Motor neuron (in vitro differentiated cells): ENCODE data around the gene EGLN3. TPM values are rescaled to one million over a fixed set of nuclear protein-coding genes. Genes with fewer than 3 reads are reported as not detected.

ENCODE experiments used
- ATAC-seq, 8 experiments: fragments of 200-7000 bp; cut with Tn5 transposase; replicated peaks in 6 of 8; 2 replicates each; pipeline ENCODE4 v1.8.0; 2021; ENCODE audit warnings: mild to moderate bottlenecking in 8 of 8, moderate library complexity in 8 of 8
- H3K27ac ChIP-seq, 2 donors: fragments of 250-450 bp; sonication (Bioruptor Pico); 2 replicates each; pipeline ENCODE4 v1.9.0; 2021; ENCODE audit warnings: antibody characterized with exemption in 2 of 2, mild to moderate bottlenecking in 2 of 2, moderate library complexity in 1 of 2
- H3K4me1 ChIP-seq, 2 donors: fragments of 250-450 bp; sonication (Bioruptor Pico); replicated peaks in 1 of 2; 2 replicates each; pipeline ENCODE4 v1.6.1; 2021; ENCODE audit warnings: antibody characterized with exemption in 2 of 2, mild to moderate bottlenecking in 2 of 2, moderate library complexity in 1 of 2
- H3K4me3 ChIP-seq, 5 donors: fragments of 250-450 bp; sonication (Bioruptor Pico); 2 replicates each; pipeline ENCODE4 v1.9.0; 2021; ENCODE audit warnings: antibody characterized with exemption in 5 of 5, mild to moderate bottlenecking in 5 of 5, moderate library complexity in 4 of 5
- WGBS, 10 experiments: fragments of 450-650 bp; shearing (Covaris generic); methylation state at CpG; one replicate each; pipeline ENCODE4 v1.0.0; 2022; 5-methylcytosine and 5-hydroxymethylcytosine counted together
- in situ Hi-C, 9 experiments: fragments of 400-800 bp; cut with MboI; loops; one replicate each; pipeline ENCODE4 v1.15.0; 2021; ENCODE audit warnings: low sequenced_read_pairs in 9 of 9, low pct_unique_long_range_greater_than_20kb in 2 of 9; ENCODE audit not compliant: unreplicated experiment in 9 of 9
- total RNA-seq, 8 experiments: library from RNA; unstranded; fragments of 300-600 nt; gene quantifications; 2 replicates each; pipeline versions ENCODE4 v1.2.3 to v1.2.4, GENCODE V29; 2022

EGLN3 gene
- total RNA-seq = 10 to 100 TPM in 3 of 8 experiments, 1 to 10 TPM in 5; 1.2 to 38.8 (median 6.6) TPM

DNA sequence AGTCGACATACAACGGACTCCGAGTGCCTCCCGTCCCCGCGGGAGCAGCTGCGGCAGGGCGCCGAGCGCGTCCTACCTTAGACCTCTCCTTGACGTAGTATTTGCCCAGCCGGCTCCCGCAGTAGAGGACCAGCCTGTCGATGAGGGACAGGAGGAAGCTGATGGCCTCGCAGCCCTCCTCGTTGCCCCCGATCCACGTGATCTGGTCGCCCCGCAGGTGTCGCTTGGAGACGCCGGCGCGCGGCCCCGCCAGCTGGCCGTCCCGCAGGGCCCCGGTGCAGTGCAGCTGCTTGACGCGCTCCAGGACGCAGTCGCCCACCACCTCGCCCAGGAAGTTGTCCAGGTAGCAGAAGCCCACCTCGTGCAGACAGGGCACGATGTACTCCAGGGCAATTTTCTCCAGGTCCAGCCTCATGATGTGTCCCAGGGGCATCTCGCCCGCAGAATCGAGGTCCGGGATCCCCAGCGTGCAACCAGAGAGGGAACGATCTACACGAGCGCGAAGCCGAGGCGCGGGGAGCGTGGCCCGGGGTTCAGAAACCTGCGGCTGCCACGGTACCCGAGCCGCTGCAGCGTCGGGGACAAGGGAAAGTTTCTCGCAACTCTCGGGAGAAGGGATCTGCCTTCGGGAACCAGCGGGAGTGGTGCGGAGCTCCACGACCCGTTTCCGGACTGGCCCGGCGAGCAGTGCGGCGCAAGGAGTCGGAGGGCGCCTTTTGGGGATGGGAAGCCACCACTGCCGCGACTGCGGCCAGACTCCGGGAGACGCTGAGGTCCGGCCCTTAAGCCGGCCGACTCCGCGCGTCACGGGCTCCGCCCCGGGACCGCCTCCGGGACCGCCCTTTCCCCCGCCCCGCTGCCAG lies at the start of gene EGLN3:
EGLN3 (minus strand) TSS at position 755 of the 863 bp plus-strand sequence; CDS start at position 433, 322 bp downstream.
- peaks cover 7 to 21% of the 10 kb centered on the region in 2 donors for H3K4me1 ChIP-seq
- WGBS, 10 experiments = 0 to 2% (median 0%) methylated on average over 1 to 35 of the region's 91 CpGs; no CpG with 5 or more reads in 3 of the 10 experiments
- in situ Hi-C loops = no loop called here
- peak within 1 kb of the TSS; percentile 47 to 70 (median 57) for H3K4me3 ChIP-seq
- peak; percentile 94 to 97 (median 96) for ATAC-seq
- H3K27ac ChIP-seq = no peak within 1 kb of the TSS

DNA sequence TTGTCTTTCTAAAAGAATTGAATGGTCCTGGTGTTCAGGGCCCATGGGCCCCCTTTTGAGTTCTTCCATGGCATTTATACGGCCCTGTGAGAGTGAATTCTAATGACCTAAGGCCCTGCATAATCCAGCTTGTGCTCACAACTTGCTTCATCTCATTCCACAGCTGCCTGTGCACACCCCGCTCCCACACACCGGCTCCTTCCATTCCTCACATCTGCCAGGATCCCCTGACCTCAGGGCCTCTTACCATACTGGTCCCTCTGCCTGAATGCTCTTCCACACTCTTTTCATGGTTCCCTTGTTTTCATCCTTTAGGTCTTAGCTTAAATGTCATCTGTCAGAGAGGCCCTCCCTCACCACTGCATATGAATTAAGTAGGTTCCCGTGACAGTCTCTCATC lies 49.5 kb upstream of the EGLN3 start:
- in situ Hi-C loops = no loop called here
- H3K27ac ChIP-seq = no peak overlapping the region
- 20 to 100% (median 61%) methylated on average over 1 to 4 of the region's 4 CpGs; no CpG with 5 or more reads in 1 of the 10 experiments for WGBS, 10 experiments

DNA sequence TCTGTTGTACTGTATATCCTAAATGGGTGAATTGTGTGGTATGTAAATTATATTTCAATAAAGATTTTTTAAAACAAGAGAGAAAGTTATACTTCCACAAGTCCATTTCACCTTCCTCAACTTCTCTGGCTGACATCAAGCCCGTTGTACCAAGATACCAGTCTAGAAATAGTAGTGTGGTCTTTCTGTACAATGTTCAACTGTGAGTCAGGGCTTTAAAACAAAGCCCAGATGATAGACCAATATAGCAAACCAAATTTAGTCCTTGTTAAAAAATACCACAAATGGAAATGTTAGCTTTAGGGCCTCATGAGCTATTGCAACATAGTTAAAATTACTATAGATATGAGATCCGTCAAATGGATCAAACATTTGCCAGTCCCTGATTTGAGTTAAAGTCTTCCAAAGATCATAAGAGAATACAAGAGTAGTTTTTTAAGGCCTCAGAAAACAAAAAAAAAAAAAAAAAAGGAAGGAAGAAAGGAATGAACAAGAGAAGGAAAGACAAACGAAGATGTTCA lies 49.0 kb upstream of the EGLN3 start:
- ATAC-seq = no peak
- in situ Hi-C loops = no loop called here
- Histone ChIP-seq H3K4me1 (peaks cover 2% of the 10 kb centered on the region in 2 donors), H3K27ac (no peak overlapping the region), H3K4me3 (no peak overlapping the region)
- 43 to 100% (median 82%) methylated on average over 1 to 3 of the region's 3 CpGs for WGBS, 10 experiments

More for the DNA sequence above, 49.5 kb upstream of the EGLN3 start:
- Histone ChIP-seq H3K4me1 (peaks cover 2 to 5% of the 10 kb centered on the region in 2 donors), H3K4me3 (no peak overlapping the region)
- ATAC-seq = peak in 2 of 8 experiments; percentile 30 to 57

DNA sequence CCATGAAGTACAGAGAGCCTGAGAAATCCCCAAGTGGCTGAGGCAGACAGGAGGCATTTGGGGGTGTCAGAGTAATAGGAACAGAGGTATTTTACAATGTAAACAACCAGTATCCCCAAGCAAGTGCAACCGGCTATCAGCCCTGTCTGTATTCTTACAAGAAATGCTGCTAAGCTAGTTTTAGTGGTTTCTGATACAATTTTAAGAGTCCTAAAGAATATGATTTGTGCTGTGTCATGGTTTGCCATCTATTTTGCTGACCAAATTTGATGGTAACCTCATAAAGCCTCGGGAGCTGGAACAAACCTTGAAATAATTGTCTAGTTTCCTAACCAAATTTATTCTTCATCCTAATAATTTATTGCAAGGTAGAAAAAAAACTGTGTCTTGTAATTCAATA lies 46.7 kb upstream of the EGLN3 start:
- Histone ChIP-seq H3K4me1 (peaks cover under 1 to 5% of the 10 kb centered on the region in 2 donors), H3K4me3 (no peak overlapping the region), H3K27ac (no peak overlapping the region)
- 17 to 100% (median 83%) methylated on average over 1 to 2 of the region's 2 CpGs; no CpG with 5 or more reads in 1 of the 10 experiments for WGBS, 10 experiments
- ATAC-seq = no peak
- in situ Hi-C loops = no loop called here

DNA sequence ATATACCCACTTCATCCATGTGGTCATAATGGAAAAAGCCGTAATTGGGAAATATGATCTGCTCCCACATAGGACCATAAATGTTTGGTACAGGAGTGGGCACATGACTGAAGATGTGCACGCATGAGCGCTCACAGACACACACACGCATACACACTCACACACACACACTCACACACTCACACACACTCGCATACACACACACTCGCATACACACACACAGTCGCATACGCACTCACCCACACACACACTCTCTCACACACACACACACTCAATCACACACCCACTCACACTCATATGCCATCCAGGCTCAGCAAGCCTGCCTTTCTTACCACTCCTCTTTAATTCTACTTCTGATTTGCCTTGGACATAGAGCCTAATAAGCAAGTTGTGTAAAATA lies 45.6 kb upstream of the EGLN3 start:
- Histone ChIP-seq H3K27ac (no peak overlapping the region), H3K4me3 (no peak overlapping the region), H3K4me1 (peaks cover 3 to 5% of the 10 kb centered on the region in 2 donors)
- WGBS, 10 experiments = 40 to 100% (median 87%) methylated on average over 1 to 8 of the region's 8 CpGs; no CpG with 5 or more reads in 6 of the 10 experiments
- ATAC-seq = no peak
- in situ Hi-C loops = no loop called here

DNA sequence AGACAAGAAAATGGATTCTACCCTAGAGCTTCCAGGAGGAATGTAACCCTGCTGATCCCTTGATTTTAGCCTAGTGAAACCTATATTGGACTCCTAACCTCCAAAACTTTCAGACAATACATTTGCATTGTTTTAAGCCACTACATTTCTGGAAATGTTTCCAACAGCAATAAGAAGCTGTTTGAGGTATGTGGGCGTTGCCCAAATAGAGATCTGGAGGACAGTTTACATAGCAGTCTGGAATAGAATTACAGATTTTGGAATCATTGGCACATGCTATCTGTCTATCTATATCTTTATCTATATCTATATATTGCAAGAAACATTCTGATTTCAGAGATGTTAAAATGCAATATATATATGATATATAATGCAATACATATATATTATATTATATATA lies 42.4 kb upstream of the EGLN3 start:
- 0 to 100% (median 67%) methylated on average over 1 of the region's 1 CpG; no CpG with 5 or more reads in 4 of the 10 experiments for WGBS, 10 experiments
- Histone ChIP-seq H3K4me1 (peaks cover 3 to 5% of the 10 kb centered on the region in 2 donors), H3K27ac (no peak overlapping the region), H3K4me3 (no peak overlapping the region)
- in situ Hi-C loops = no loop called here
- ATAC-seq = peak in 3 of 8 experiments; percentile 43 to 75 (median 60)

DNA sequence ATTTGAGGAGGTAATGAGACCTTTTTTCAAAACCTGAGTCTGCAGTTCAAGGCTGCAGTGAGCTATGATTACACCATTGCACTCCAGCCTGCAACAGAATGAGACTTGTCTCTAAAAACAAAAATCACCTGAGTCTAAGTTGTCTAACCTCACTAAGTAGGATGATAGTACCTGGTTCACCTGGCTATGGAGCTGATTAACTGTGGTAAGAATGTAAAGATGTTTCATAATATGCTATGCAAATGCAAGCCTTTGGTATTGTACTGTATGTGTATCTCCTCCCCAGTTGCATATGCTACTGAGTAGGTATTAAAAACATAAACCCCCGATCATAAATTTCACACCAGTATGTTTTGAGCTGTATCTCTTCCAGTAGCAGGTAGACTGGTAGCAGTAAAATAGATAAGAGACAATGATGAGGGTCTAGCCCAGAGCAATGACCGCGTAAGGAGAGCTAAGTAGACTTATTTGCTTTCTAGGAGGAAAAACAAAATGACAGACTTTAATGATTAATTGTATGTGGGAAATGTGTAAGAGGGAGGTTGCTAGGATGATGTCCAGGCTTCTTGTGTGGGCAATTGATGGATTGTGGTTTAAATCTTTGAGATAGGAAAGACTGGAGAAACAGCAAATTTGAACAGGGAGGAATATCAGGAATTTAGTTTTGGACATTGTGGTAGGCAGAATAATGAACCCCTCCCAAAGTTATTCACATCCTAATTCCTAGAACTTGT lies 41.6 kb upstream of the EGLN3 start:
- peak in 5 of 8 experiments; percentile 25 to 81 (median 52) for ATAC-seq
- WGBS, 10 experiments = 67 to 95% (median 90%) methylated on average over 2 to 3 of the region's 3 CpGs; no CpG with 5 or more reads in 4 of the 10 experiments
- Histone ChIP-seq H3K4me3 (no peak overlapping the region), H3K27ac (no peak overlapping the region), H3K4me1 (peaks cover 3 to 7% of the 10 kb centered on the region in 2 donors)
- in situ Hi-C loops = no loop called here

DNA sequence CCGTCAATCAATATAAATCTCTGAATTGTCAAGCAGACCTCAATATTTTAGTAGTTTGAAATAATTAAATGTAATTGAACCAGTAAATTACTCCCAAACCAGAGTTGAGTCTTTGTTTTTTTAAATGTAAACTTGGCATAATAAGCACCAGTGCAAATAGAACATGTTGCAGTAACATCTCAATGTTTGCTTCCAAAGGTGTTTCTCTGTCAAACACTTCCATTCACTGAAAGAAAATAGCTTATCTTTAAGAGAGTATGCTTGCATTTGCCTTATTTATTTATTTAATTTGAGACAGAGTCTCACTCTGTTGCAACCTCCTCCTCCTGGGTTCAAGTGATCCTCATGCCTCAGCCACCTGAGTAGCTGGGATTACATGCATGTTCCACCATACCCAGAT lies 39.9 kb upstream of the EGLN3 start:
- Histone ChIP-seq H3K4me3 (no peak overlapping the region), H3K4me1 (peaks cover 3 to 7% of the 10 kb centered on the region in 2 donors), H3K27ac (no peak overlapping the region)
- ATAC-seq = no peak
- 89 to 100% (median 100%) methylated on average over 1 of the region's 1 CpG; no CpG with 5 or more reads in 4 of the 10 experiments for WGBS, 10 experiments
- in situ Hi-C loops = no loop called here

DNA sequence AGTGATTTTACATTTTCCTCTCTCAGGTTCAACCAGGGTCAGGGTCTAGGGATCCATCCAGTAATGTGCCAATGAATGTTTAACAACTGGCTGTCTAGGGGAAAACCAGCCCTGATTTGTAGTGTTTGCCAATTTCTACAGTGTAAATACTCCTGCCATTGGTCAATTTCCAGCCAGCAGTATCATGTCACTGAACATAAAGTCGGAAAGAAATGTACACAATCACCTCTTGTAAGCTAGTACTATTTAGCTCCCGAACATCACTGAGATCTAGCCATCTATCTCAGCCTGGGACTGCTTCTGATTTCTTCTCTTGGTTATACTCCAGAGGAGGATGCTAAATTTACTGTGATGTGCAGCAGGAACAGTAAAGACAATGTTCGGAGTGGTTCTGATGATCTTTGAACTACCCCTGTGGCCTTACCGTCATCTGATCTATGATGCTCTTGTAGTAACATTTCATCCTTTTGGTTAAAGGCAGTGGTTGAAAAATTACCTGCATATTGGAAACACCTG lies 36.7 kb upstream of the EGLN3 start:
- in situ Hi-C loops = no loop called here
- no peak overlapping the region for H3K27ac ChIP-seq
- 66 to 100% (median 94%) methylated on average over 1 to 4 of the region's 4 CpGs; no CpG with 5 or more reads in 1 of the 10 experiments for WGBS, 10 experiments

DNA sequence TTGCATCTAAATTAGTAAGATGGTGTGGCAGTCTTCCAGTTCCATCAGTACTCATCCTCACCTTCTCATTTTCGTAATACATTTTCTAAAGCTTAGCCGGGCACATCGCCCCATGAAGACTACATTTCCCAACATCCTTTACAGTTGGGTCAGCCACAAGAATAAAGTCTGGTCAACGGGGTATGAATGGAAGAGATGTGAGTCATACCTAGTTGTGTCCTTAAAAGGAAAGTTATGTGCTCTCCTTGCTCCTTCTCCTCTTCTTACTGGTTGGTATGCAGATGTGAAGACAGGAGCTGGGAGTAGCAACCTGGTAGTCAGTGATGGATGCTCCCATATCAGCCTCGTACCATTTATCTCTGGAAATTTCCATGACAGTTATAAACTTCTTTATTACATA lies 35.9 kb upstream of the EGLN3 start:
- H3K4me3 ChIP-seq = no peak overlapping the region
- peaks cover 0 to 2% of the 10 kb centered on the region in 2 donors for H3K4me1 ChIP-seq
- 38 to 100% (median 88%) methylated on average over 2 to 5 of the region's 5 CpGs; no CpG with 5 or more reads in 1 of the 10 experiments for WGBS, 10 experiments
- no peak overlapping the region for H3K27ac ChIP-seq
- peak in 3 of 8 experiments; percentile 79 to 90 (median 83) for ATAC-seq
- in situ Hi-C loops = no loop called here

More for the DNA sequence above, 36.7 kb upstream of the EGLN3 start:
- H3K4me3 ChIP-seq = no peak overlapping the region
- ATAC-seq = peak in 1 of 8 experiments; percentile 55
- H3K4me1 ChIP-seq = peaks cover 2 to 3% of the 10 kb centered on the region in 2 donors

DNA sequence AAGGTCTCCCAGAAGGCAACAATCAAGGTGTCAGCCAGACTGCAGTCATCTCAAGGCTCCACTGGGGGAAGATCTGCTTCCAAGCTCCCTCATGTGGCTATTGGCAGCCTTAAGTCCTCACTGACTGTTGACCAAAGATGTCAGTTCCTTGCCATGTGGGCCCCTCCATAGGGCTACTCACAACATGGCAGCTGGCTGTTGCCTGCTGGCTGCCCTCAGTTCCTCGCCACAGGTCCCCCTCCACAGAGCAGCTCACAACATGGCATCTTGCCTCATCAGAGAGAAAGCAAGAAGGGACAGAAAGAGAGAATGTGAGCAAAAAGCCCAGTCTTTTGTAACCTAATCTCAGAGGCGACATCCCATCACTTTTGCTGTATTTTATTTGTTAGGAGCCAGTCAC lies 34.4 kb upstream of the EGLN3 start:
- no peak for ATAC-seq
- in situ Hi-C loops = no loop called here
- Histone ChIP-seq H3K4me1 (peaks cover 0 to 2% of the 10 kb centered on the region in 2 donors), H3K27ac (no peak overlapping the region), H3K4me3 (no peak overlapping the region)
- 100% methylated on average over 1 of the region's 2 CpGs; no CpG with 5 or more reads in 8 of the 10 experiments for WGBS, 10 experiments

DNA sequence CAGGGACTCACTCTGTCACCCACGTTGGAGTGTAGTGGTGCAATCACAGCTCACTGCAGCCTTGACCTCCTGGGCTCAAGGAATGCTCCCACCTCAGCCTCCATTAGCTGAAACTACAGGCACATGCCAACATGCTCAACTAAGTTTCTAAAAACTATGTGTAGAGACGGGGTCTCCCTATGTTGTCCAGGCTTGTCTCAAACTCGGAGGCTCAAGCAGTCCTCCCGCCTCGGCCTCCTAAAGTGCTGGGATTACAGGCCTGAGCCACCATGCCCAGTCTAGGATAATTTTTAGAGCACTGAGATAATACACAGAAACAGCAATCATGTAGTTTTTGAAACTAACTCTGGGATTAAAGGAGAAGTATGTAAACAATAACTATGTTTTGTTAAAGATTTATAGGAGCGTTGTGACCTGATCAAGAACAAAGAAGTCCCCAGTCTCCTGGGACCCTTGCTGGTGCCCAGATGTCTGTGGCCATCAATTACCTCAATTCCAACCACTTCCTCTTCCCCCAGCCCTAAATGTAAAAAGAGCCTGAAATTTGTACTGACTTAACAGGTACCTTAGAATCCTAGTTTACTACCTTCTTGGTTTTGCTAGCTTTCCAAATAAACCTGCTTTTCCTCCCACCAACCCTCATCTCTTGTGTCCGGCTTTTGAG lies 28.9 kb upstream of the EGLN3 start:
- Histone ChIP-seq H3K4me3 (no peak overlapping the region), H3K4me1 (no peaks in the 10 kb centered on the region), H3K27ac (no peak overlapping the region)
- 27 to 100% (median 79%) methylated on average over 1 to 7 of the region's 7 CpGs; no CpG with 5 or more reads in 1 of the 10 experiments for WGBS, 10 experiments
- no peak for ATAC-seq
- in situ Hi-C loops = no loop called here
